ENCODE data around the gene GDI1. TPM values are rescaled to one million over a fixed set of nuclear protein-coding genes. Genes with fewer than 3 reads are reported as not detected.

The GDI1 gene
- total RNA-seq = 190 TPM

DNA sequence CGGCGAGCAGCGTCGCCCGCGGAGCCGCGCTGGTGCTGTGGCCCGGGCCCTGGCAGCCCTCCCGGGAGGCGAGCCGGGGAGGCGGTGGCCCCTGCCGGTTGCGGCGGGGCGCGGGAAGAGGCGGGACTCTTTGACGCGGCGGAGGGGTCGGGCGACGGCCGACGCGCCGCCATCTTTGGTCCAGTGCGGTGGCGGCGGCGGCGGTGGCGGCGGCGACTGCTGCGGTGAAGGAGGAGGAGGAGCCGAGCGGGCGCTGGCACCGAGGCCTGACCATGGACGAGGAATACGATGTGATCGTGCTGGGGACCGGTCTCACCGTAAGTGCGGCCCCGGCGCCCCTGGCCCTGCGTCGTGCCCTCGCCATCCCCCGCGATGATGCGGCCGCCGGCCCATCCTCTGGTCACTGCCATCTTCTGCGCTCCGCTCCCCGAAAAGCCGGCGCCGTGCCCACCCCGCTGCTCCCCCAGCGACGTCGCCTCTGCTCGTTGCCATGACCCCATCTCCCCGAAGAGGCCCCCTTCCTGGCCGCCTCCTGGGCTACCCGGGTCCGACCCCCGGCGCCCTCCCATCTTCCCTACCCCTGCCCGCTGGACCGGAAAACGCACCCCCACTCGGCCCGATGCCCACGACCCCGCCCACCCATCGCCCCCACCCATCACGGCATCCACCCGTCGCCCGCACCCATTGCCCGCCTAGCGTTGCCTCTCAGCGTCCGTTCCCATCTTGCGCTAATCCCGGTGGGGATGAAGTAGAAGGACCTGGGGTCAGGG is at the start of gene GDI1:
GDI1 (plus strand) TSS at position 172 of the 770 bp plus-strand sequence; CDS start at position 273, 101 bp downstream.

DNA sequence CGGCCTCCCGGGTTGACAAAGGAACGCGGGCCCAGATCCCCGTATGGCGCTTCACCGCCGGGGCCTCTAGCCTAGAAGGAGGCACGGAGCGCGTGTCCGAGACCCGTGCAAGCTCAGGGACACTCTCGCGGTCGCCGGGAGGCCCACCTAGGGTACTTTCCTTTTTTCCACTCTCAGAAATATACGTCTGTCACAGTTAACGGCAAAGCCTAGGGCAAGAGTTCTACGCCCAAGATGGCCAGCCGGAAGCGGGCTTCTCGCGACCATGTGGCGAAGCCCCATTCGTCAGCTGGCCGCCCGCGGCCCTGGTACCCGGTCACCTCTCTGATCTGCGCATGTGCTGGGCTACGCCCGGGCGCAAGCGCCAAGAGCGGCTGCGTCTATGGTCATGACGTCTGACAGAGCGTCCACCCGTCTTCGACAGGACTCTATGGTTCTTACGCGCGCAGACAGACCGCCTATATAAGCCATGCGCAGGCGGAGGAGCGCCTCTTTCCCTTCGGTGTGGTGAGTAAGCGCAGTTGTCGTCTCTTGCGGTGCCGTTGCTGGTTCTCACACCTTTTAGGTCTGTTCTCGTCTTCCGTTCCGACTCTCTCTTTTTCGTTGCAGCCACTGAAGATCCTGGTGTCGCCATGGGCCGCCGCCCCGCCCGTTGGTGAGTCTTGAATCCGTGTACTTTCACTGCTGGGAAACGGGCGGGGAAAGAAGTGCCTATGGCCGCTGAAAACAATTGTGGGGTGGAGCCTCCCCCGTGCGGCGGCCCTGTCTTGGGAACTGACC is 38.9 kb upstream of the GDI1 start, which contains the start of gene RPL10:
RPL10 (plus strand) TSS at position 490 of the 780 bp plus-strand sequence; CDS start at position 633, 143 bp downstream.

DNA sequence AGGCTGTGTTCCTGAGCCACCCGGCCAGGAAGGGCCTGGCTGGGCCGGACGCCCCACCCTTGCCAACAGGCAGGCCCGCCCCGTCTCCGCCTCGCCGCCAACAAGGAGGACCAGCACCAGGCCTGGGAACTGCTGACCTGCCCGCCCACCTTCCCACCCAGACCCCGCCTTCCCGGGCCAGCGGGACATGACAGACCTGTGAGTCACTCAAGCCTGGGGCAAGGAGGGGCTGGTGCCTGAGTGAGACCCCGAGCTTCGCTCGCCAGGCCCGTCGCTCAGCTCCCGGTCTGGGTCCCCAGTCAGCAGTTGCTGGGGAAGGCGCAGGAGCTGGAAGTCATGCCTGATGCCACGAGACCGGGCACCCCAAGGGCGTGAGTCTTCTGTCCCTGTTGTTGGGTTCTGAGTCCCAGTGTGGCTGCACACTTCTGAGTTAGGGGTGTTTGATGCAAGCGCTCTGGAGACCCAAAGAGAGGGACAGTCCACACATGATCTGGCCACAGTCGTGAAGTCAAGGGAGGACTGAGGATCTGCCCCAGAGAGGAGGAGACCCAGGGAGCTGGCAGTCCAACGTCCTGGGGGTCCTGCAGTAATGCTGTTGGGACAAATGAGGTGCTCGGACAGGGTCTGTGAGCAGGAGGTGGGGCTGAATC is 27.6 kb upstream of the GDI1 start, which contains the start of gene DNASE1L1:
DNASE1L1 (minus strand) TSS at position 33 of the 650 bp plus-strand sequence. CDS start 3,686 bp downstream, outside the sequence.

DNA sequence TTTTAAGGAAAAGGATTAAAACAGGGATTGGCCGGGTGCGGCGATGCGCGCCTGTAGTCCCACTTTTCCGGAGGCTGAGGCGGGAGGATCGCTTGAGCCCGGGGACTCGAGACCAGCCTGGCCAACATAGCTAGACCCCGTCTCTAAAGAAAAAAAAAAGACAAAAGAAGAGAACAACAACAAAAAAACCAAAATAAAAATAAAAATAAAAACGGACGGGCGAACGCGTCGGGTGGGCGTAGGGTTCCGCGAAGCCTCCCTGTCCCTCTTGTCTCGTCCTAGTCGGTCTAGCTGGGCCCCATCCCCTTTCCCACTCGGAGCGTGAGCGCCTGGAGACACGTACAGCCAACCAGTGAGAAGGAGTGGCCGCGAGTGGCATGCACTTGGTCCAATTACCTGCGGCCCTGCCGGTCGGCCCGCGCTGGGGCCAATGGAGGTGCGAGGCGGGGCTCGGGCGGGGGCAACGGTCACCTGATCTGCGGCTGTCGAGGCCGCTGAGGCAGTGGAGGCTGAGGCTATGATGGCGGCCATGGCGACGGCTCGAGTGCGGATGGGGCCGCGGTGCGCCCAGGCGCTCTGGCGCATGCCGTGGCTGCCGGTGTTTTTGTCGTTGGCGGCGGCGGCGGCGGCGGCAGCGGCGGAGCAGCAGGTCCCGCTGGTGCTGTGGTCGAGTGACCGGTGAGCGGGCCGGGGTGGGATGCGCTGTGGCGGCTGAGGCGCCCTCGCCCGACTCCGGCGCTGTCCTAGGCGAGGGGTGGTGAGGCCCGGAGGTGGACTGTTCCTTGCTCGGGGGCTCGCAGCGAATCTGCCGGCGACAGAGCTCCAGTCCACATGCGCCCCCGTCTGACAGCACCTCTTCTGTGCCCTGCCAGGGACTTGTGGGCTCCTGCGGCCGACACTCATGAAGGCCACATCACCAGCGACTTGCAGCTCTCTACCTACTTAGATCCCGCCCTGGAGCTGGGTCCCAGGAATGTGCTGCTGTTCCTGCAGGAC is 8.5 kb upstream of the GDI1 start, which contains the start of gene ATP6AP1:
ATP6AP1 (plus strand) TSS at position 502 of the 996 bp plus-strand sequence; CDS start at position 518, 16 bp downstream.

DNA sequence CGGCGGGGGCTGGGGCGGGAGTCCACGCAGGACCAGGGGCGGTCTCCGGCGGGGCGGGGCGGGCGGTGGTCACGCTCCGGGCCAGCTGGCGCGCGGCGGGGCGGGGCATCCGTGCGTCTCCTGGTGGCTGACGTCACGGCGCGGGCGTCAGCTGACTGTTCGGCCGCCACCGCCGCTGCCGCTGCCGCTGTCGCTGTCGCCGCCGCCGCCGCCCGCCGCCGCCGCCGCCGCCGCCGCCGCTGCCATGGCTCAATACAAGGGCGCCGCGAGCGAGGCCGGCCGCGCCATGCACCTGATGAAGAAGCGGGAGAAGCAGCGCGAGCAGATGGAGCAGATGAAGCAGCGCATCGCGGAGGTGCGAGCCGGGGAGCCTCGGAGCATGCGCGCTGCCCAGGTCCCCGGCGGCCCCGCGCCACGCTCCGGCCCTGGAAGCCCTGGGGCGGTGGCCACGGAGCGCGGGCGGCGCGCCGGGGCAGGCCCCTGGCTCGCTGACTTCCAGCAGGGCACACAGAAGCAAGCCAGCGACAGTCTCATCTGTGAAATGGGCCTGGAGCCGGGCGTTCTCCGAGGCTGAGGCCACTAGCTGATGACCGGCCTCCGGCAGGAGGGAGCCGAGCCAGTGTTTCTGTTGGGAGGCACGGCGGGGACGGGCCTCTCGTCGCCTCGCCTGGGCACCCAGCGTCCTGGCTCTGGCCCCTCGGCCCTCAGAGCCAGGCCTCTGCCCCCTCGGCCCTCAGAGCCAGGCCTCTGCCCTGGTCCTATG is 7.2 kb downstream of the GDI1 start, which contains the start of gene FAM50A:
FAM50A (plus strand) TSS at position 150 of the 763 bp plus-strand sequence; CDS start at position 245, 95 bp downstream.

DNA sequence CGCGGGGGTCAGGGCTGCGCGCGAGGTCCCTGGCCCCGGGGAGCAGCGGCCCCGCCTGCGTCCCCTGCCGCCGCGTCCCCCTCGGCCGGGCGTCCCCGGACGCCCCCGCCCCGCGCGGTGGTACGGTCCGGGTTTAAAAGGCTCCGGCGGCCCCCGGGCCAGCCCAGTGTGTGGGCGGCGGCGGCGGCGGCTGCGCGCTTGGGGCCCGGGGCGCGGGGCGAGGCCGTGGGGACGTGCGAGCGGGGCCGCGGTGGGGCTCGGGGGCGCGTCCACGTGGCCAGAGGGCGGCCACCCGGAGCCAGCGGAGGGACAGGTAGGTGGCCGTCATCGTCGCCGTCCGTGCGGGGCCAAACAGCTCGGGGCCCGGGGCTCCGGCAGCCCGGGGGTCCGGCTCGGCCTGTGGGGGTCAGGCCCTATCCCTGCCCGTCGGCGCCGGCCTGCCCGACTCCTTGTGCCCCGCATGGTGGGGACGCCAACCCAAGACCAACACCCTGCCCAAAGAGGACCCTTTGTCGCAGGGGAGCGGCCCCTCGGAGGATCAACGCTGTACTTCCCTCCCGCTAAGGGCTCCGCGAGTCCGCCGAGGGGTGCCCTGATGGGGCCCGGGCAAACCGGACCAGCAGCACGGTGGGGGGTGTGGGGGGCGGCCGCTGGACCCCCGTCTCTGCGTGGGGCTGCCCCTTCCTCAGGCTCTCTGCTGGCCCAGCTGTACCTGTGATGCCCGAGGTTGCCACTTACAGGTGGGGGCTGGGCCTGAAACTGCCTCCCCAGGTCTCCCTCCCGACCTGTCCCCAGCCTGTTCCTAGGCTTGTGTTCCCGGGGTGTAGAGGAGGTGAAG is 21.4 kb downstream of the GDI1 start, which contains the start of gene PLXNA3:
PLXNA3 (plus strand) TSS at position 166 of the 838 bp plus-strand sequence. CDS start 1,903 bp downstream, outside the sequence.

DNA sequence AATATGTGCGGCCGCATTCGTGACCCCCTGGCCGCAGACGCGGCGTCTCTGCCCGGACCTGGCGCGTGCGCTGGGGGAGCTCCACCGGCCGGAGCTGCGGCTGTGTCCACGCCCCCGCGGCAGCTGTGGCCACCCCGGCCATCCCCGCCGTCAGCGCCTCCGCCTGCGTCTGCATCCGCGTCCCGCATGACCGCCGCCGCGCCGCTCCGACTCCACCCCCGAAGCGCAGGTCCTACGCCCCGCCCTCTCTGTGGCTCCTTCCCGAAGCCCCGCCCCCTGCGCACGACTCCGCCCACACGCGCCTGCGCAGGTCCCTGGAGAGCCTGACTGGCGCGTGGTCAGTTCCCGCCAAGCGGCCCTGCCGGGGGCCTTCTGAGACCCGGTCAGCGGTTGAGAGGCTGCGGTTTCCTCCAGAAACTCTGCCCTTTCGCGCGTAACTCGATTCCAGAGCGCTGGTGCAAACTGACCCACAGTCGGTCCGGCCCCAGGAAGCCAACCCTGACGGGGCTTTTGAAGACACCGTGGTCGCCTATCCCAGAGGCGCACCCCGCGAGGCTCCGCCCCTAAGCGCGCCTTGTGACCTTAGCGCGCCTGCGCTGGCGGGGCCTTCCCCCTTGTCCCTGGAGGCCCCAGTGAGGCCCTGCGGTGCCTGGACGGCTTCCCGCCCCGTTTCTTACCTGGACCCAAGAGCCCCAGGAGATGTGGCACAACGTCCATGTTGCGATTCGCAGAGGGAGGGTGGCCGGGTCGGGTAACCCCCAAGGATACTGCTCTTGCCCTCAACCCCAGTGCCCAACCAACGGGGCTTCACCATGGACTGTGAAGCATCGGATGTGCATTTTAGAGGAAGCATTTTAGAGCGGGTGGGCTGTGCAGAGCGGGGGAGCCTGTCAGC is 42.0 kb downstream of the GDI1 start, which contains the start of gene LAGE3:
LAGE3 (minus strand) TSS at position 554 of the 895 bp plus-strand sequence; CDS start at position 188, 366 bp downstream.

DNA sequence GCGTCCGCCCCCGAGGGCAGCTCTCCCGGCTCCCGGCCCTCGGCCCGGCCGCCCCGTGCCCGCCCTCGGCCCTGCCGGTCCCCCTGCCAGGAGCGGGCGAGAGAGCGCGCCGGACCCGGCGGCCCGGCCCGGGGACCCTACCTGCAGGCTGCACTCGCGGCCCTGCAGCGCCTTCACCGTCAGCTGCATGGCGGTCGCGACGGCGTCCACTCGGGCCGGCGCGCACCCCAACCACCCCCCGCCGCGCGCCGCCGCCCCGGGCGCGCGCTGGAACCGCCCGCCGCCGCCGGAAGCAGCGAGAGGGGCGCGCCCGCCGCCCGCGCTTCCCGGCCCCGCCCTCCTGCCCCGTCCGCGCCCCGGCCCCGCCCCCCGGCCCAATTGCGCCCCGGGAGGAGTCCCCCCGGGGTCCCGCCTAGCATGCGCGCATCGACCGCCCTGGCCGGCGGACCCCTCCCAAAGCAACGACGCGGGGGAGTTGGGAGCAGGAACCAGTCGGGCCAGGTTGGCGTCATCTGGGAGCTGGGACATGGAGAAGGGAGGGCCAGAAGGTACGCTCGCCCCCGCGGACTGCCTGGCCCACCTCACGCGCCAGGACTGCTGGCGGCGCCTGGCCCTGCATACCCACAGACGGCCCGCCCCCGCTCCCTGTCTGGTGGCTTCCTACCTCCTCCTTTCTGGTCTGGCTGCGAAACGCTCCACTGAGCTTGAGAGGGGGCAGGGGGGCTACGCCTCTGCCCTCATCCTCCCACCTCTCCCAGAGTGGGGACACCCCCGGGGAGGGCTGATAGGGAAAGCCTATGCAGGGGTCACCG is 49.6 kb downstream of the GDI1 start, which contains the start of gene UBL4A:
UBL4A (minus strand) TSS at position 220 of the 812 bp plus-strand sequence; CDS start at position 189, 31 bp downstream.

DNA sequence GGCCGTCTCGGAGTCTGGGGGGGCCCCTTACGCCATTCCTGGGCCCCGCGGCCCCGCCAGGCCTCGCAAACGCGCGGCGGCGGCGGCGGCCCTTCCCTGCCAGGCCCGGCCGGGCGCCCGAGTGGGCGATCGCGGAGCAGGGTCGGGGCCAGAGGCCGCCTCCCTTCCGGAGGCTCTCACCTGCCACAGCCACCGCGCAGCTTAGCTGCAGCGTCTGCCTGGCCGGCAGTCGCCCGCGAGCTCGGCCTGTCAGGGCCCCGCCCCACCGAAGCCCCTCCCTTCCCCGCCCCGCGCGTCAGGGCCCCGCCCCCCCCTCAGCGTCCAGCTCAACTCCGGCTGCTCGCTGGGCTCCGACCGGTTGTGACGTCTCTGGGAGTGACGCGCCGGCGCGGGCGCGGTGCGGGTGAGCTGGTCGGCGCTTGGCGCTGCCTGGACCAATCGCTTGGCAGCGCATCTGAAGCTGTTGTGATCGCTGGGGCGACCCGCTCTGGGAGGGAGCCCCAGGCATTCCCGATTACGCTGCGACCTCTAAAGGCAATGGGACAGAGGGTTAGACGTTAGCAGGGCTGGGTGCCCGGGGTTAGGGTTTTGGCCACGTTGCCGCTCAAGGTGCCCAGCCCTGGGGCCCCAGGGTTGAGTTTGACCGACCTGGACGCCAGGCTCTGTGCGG is 53.6 kb downstream of the GDI1 start, which contains the start of gene SLC10A3:
SLC10A3 (minus strand) TSS at position 216 of the 670 bp plus-strand sequence. CDS start 1,689 bp downstream, outside the sequence.

Other genes with a start within 250 kb of the GDI1 start
- gene OPN1MW2, start 217.4 kb upstream of the GDI1 start, total RNA-seq = not detected
- not detected for gene OPN1MW3, start 179.6 kb upstream of the GDI1 start, total RNA-seq
- gene TEX28, start 142.0 kb upstream of the GDI1 start, total RNA-seq = not detected
- gene TKTL1, start 141.4 kb upstream of the GDI1 start, total RNA-seq = 2.3 TPM
- 469 TPM for gene FLNA, start 62.5 kb upstream of the GDI1 start, total RNA-seq
- 23.0 TPM for gene EMD, start 57.9 kb upstream of the GDI1 start, total RNA-seq
- 5,669 TPM for gene RPL10, start 38.8 kb upstream of the GDI1 start, total RNA-seq
- gene DNASE1L1, start 27.9 kb upstream of the GDI1 start, total RNA-seq = 17.3 TPM
- gene TAFAZZIN, start 25.6 kb upstream of the GDI1 start, total RNA-seq = 26.3 TPM
- 94.4 TPM for gene ATP6AP1, start 8.5 kb upstream of the GDI1 start, total RNA-seq
- gene FAM50A, start 7.0 kb downstream of the GDI1 start, total RNA-seq = 37.8 TPM
- gene PLXNA3, start 21.1 kb downstream of the GDI1 start, total RNA-seq = 31.2 TPM
- gene LAGE3, start 42.1 kb downstream of the GDI1 start, total RNA-seq = 20.0 TPM
- 30.8 TPM for gene UBL4A, start 49.5 kb downstream of the GDI1 start, total RNA-seq
- gene SLC10A3, start 53.5 kb downstream of the GDI1 start, total RNA-seq = 14.2 TPM
- 24.8 TPM for gene FAM3A, start 79.1 kb downstream of the GDI1 start, total RNA-seq
- 33.1 TPM for gene G6PD, start 109.7 kb downstream of the GDI1 start, total RNA-seq
- 13.2 TPM for gene IKBKG, start 110.5 kb downstream of the GDI1 start, total RNA-seq
- not detected for gene CTAG1A, start 148.0 kb downstream of the GDI1 start, total RNA-seq
- gene CTAG1B, start 182.1 kb downstream of the GDI1 start, total RNA-seq = not detected
- not detected for gene CTAG2, start 216.4 kb downstream of the GDI1 start, total RNA-seq